Eye (tissue), 1 donor: ENCODE measurements around the gene TNFRSF8.

Source experiments
- DNase-seq: peaks from one replicate; pipeline ENCODE4 v3.0.0-alpha.2; 2015

TNFRSF8 gene

GRCh38 chr1:12179111-12179519, 116.0 kb downstream of the TNFRSF8 start:
- no peak for DNase-seq

GRCh38 chr1:12179676-12180075, 116.6 kb downstream of the TNFRSF8 start:
- DNase-seq, result no peak

- no peak for DNase-seq
Measured at GRCh38 chr1:12180315-12180714, 117.2 kb downstream of the TNFRSF8 start.

DNA sequence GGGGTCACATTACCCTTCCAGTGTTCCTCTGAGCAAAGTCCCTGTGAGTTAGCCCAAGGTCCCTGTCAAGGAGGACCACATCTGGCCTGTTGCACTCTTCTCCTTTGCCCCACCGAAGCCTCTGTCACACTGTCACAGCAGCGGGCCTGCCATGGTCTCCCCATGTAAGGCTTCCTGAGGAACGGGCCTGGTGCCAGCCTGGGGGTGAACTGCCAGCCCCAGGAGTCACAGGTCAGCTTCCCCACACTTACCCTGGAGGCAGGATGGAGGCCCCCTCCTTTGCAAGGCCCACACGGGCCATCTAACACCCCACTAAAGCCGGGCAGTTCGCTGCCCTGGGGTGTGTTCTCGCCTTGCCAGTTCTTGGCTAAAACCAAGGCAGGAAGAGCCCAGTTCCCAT, 117.8 kb downstream of the TNFRSF8 start:
- no peak for DNase-seq

GRCh38 chr1:12181568-12181967, 118.5 kb downstream of the TNFRSF8 start:
- DNase-seq, result no peak

DNA sequence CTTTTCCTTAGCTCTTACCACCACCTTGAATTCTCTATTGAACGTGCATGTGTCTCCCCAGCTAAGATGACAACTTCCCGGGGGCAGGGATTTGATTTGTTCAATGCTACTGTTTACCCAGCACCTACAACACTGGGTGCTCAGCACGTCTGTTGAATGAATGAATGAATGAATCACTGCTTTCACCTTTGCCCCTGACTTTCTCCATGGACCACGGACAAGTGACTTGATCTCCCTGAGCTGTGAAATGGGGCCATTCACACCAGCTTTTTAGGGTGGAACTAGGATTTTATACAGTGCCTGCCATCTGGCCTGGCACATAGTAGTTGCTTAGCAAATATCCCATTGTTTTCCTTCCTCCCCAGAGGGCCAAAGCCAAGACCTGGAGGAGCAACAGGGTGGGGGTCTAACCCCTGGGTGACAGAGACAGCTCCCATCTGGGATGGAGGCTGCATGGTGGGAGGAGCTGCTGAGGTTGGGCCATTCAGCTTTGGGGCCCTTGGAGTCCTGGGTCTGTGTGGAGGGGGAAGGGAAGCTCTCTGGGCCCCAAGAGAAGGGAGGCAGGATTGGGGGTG, 119.4 kb downstream of the TNFRSF8 start:
- no peak for DNase-seq

DNA sequence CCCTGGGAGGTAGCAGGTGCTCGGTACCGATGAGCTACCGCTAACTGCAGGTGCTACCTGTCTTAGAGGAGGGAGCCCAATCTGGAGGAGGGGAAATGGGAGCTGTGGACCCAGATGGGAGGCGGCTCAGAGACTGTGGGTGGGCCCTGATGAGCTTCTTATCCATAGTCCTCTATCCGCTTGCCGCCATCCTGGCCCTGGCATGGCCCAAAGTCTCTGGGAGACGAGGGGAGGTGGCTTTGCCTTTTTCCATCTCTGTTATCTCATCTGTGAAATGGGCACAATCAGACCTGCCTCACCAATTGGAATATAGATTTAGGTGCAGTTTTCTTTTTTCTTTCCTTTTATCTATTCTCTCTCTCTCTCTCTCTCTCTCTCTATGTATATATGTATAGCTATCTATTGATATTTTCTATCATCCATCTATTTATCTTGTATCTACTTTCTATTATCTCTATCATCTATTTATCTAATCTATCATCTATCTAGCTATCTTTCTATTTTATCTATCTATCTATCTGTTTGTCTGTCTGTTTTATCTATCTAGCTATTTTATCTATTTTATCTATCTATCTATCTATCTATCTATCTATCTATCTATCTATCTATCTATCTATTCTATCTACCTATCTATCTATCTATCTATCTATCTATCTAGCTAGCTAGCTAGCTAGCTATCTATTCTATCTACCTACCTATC, 120.1 kb downstream of the TNFRSF8 start:
- DNase-seq, result no peak

DNA sequence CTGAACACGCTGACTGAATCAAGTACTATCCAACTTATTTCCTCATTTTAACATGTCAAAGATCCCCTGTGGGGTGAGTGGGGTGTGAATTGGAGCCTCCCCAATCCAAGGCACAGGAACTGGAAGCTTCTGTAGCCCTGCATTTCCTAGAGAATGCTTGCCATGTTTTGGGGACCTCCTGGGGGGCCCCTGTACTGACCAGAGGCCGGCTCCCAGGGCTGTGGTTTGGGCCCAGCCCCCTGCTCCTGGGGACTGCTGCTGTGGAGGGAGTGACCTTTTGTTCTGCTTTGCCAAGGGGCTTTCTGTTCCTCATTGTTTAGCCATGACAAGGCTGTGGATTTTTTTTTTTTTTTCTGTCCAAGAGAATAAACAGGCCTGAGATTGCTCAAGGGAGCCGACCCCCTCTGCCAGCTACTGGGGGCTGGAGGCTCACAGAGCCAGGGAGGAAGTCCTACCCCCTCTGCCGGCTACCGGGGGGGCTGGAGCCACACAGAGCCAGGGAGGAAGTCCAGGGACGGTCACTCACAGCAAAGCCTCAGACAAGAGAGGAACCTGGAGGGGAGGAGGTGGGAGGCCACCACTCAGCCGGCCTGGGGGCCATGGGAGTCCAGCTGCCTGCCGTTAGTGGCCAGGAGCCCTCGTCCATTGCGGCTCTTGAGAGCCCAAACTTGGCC, 121.0 kb downstream of the TNFRSF8 start:
- DNase-seq, result peak; percentile 87

- no peak for DNase-seq
Measured at GRCh38 chr1:12185036-12185917, 122.2 kb downstream of the TNFRSF8 start.

GRCh38 chr1:12185918-12186678, 123.0 kb downstream of the TNFRSF8 start:
- no peak for DNase-seq

GRCh38 chr1:12186679-12186985, 123.5 kb downstream of the TNFRSF8 start:
- no peak for DNase-seq

DNA sequence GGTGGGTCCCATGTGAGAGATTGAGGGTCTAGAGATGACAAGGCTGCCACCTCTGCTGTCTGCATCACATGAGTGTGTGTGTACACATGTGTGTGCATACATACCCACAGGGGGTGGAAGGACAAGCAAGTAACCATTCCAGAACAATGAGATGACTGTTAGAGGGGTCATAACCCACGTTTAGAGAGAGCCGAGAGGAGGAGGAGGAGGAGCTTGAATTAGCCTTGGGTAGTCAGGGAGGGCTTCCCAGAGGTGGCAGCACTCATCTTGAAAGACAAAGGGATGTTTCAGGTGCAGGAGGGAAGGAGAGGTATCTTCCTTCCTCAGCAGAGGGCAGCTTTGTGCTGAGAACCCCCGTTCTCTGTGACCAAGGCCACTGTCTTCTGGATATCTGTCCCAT, 125.0 kb downstream of the TNFRSF8 start:
- DNase-seq, result no peak

- no peak for DNase-seq
Measured at GRCh38 chr1:12188657-12189327, 125.7 kb downstream of the TNFRSF8 start.

DNA sequence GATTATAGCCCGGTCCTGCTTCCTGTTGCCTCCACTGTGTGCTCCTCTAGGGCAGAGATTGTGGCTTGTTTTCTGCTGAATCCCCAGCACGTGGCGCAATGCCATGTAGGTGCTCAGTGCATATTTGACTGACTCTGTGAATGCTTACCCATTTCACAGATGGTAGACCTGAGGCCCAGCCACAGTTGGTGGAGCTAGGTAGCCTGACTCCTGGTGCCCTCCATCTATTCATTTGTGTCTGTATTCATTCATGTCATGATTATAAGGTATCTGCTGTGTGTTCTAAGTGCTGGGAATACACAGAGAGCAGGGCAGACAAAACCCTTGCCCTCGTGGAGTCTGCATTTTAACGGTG, 126.2 kb downstream of the TNFRSF8 start:
- no peak for DNase-seq

- DNase-seq, result no peak
Measured at GRCh38 chr1:12191242-12192032, 128.3 kb downstream of the TNFRSF8 start.
